Measurements from ENCODE around the gene ASAP3. TPM values are rescaled to one million over a fixed set of nuclear protein-coding genes. Genes with fewer than 3 reads are reported as not detected.
A peak's percentile ranks its signal among the peaks of the same experiment; 100 is the strongest.

ASAP3 gene
- total and polyA plus RNA-seq, 9 of the 15 experiments (the other 6 are each of a cell fraction or from before 2014, with no cell fraction given), result 1.7 to 31.2 (median 17.4) TPM

- TF ChIP-seq ZNF609 (CRISPR knock-in tag; IDR thresholded peaks at IDR 0.05; ENCODE audit: borderline replicate concordance), result no peak
- no peak for TF ChIP-seq BRD4 (IDR thresholded peaks at IDR 0.05)
- no peak for TF ChIP-seq MXD1 (CRISPR knock-in tag; IDR thresholded peaks at IDR 0.05; ENCODE audit: borderline replicate concordance, poor library complexity, severe bottlenecking)
- no peak for TF ChIP-seq ZBED1 (IDR thresholded peaks at IDR 0.05)
- no peak for TF ChIP-seq ZNF561 (CRISPR knock-in tag; conservative IDR thresholded peaks at IDR 0.05)
- no peak for TF ChIP-seq ZNF184 (CRISPR knock-in tag; IDR thresholded peaks at IDR 0.05)
- no peak for TF ChIP-seq LARP7 (IDR thresholded peaks at IDR 0.05)
- TF ChIP-seq SPI1 (IDR thresholded peaks at IDR 0.05; ENCODE audit: borderline replicate concordance, low read depth, low read length), result peak; percentile 69; the same call in 1 of the 2 replicates
- TF ChIP-seq AFF1 (IDR thresholded peaks at IDR 0.05; ENCODE audit: low read depth in 1 of 2, partially characterized antibody in 2 of 2), result peak in 1 of 2 experiments; percentile 46
- TF ChIP-seq ILK (tag; IDR thresholded peaks at IDR 0.05; ENCODE audit: borderline replicate concordance, low read depth), result no peak
- no peak for TF ChIP-seq KDM5B (IDR thresholded peaks at IDR 0.05; ENCODE audit: insufficient replicate concordance, low read depth, low read length)
- TF ChIP-seq KLF6 (CRISPR knock-in tag; IDR thresholded peaks at IDR 0.05; ENCODE audit: borderline replicate concordance), result no peak
- no peak for TF ChIP-seq HDAC8 (tag; IDR thresholded peaks at IDR 0.05)
- TF ChIP-seq FOXJ2 (tag; IDR thresholded peaks at IDR 0.05), result 0 out of 2 replicates have a peak, but pooled peaks have one; percentile 35
- TF ChIP-seq OTX1 (CRISPR knock-in tag; IDR thresholded peaks at IDR 0.05), result 0 out of 2 replicates have a peak, but pooled peaks have one; percentile 21
- no peak for TF ChIP-seq ZSCAN29 (IDR thresholded peaks at IDR 0.05)
- TF ChIP-seq JUN (IDR thresholded peaks at IDR 0.05; ENCODE audit: borderline replicate concordance, low read depth, low read length), result no peak
- no peak for TF ChIP-seq JUN (CRISPR knock-in tag; IDR thresholded peaks at IDR 0.05; ENCODE audit: borderline replicate concordance)
- TF ChIP-seq XRCC3 (IDR thresholded peaks at IDR 0.05), result no peak
- no peak for TF ChIP-seq RFX7 (CRISPR knock-in tag; IDR thresholded peaks at IDR 0.05)
- no peak for TF ChIP-seq RBM14 (IDR thresholded peaks at IDR 0.05; ENCODE audit: borderline replicate concordance, insufficient read depth, low read depth, low read length)
Observed at GRCh38 chr1:23389837-23390321, 94.1 kb downstream of the ASAP3 start (continued).
